Hypothalamus (tissue), 51 donors: ENCODE results near the gene MAP3K7CL.

Experiments
- DNase-seq, 51 donors: peaks; one replicate each; lab custom pipeline; 2025; lab: John Stamatoyannopoulos, UW

The MAP3K7CL gene

GRCh38 chr21:29194342-29194741, 63.9 kb downstream of the MAP3K7CL start:
- DNase-seq, result no peak

GRCh38 chr21:29194847-29195246, 64.4 kb downstream of the MAP3K7CL start:
- no peak for DNase-seq

- peak in 8 of 51 donors; percentile 2 to 18 (median 8) for DNase-seq
Measured at GRCh38 chr21:29195981-29196669, 65.7 kb downstream of the MAP3K7CL start.

GRCh38 chr21:29196670-29197191, 66.3 kb downstream of the MAP3K7CL start:
- DNase-seq, result no peak

GRCh38 chr21:29201186-29201585, 70.7 kb downstream of the MAP3K7CL start:
- DNase-seq, result no peak

GRCh38 chr21:29205009-29205408, 74.6 kb downstream of the MAP3K7CL start:
- DNase-seq, result no peak

- no peak for DNase-seq
Measured at GRCh38 chr21:29205988-29206387, 75.5 kb downstream of the MAP3K7CL start.

- no peak for DNase-seq
Measured at GRCh38 chr21:29206445-29206844, 76.0 kb downstream of the MAP3K7CL start.

GRCh38 chr21:29207201-29207600, 76.8 kb downstream of the MAP3K7CL start:
- DNase-seq, result no peak

GRCh38 chr21:29208044-29208681, 77.7 kb downstream of the MAP3K7CL start:
- DNase-seq, result no peak

GRCh38 chr21:29208682-29209059, 78.2 kb downstream of the MAP3K7CL start:
- DNase-seq, result no peak

GRCh38 chr21:29209696-29210095, 79.3 kb downstream of the MAP3K7CL start:
- DNase-seq, result no peak

GRCh38 chr21:29211205-29211604, 80.8 kb downstream of the MAP3K7CL start:
- no peak for DNase-seq

GRCh38 chr21:29212446-29212845, 82.0 kb downstream of the MAP3K7CL start:
- DNase-seq, result no peak

GRCh38 chr21:29213513-29214385, 83.3 kb downstream of the MAP3K7CL start:
- no peak for DNase-seq

GRCh38 chr21:29215709-29216108, 85.3 kb downstream of the MAP3K7CL start:
- no peak for DNase-seq

GRCh38 chr21:29217818-29218291, 87.4 kb downstream of the MAP3K7CL start:
- no peak for DNase-seq

GRCh38 chr21:29218749-29219148, 88.3 kb downstream of the MAP3K7CL start:
- DNase-seq, result no peak

GRCh38 chr21:29219165-29219770, 88.8 kb downstream of the MAP3K7CL start:
- no peak for DNase-seq

- DNase-seq, result no peak
Measured at GRCh38 chr21:29221253-29221744, 90.9 kb downstream of the MAP3K7CL start.
